LoVo (cell line): ENCODE data around the gene ADARB1.

ENCODE experiments used
- DNase-seq: peaks from one replicate; pipeline ENCODE4 v3.0.0-alpha.2; 2016; ENCODE audit warnings: low spot score

Gene ADARB1

GRCh38 chr21:45253633-45254459 is 179.5 kb downstream of the ADARB1 start:
- no peak for DNase-seq

- DNase-seq, result no peak
Observed at GRCh38 chr21:45254460-45254930, 180.1 kb downstream of the ADARB1 start.

GRCh38 chr21:45255381-45256020 is 181.1 kb downstream of the ADARB1 start:
- DNase-seq, result peak; percentile 18

GRCh38 chr21:45256021-45256911 is 181.9 kb downstream of the ADARB1 start:
- DNase-seq, result no peak

GRCh38 chr21:45256912-45257672 is 182.7 kb downstream of the ADARB1 start:
- no peak for DNase-seq

GRCh38 chr21:45257673-45258341 is 183.4 kb downstream of the ADARB1 start:
- no peak for DNase-seq

- no peak for DNase-seq
Observed at GRCh38 chr21:45258466-45258865, 184.1 kb downstream of the ADARB1 start.

- DNase-seq, result no peak
Observed at GRCh38 chr21:45259206-45259840, 184.9 kb downstream of the ADARB1 start.

- DNase-seq, result no peak
Observed at GRCh38 chr21:45260191-45260825, 185.9 kb downstream of the ADARB1 start.

- DNase-seq, result no peak
Observed at GRCh38 chr21:45261093-45261492, 186.7 kb downstream of the ADARB1 start.

- DNase-seq, result no peak
Observed at GRCh38 chr21:45262041-45262581, 187.7 kb downstream of the ADARB1 start.

- DNase-seq, result no peak
Observed at GRCh38 chr21:45262616-45263015, 188.2 kb downstream of the ADARB1 start.

- no peak for DNase-seq
Observed at GRCh38 chr21:45263534-45263933, 189.2 kb downstream of the ADARB1 start.

GRCh38 chr21:45264146-45264911 is 189.9 kb downstream of the ADARB1 start:
- DNase-seq, result no peak

- DNase-seq, result no peak
Observed at GRCh38 chr21:45264912-45265515, 190.6 kb downstream of the ADARB1 start.

GRCh38 chr21:45265721-45266517 is 191.5 kb downstream of the ADARB1 start:
- no peak for DNase-seq

GRCh38 chr21:45266518-45267389 is 192.4 kb downstream of the ADARB1 start:
- no peak for DNase-seq
